Superior temporal gyrus (tissue), 1 donor: Measurements from ENCODE around the gene TECR.
"Not testable (repeated sequence)": the region's sequence is repeated elsewhere in the genome, so short reads cannot be mapped to it uniquely, and the experiment has no call there.

Source experiments
- DNase-seq: peaks from one replicate; pipeline ENCODE4 v3.0.0-alpha.2; 2016; ENCODE audit errors: extremely low spot score

The TECR gene

GRCh38 chr19:14540741-14541525 lies 11.5 kb downstream of the TECR start:
- no peak for DNase-seq

GRCh38 chr19:14541979-14542378 lies 12.6 kb downstream of the TECR start:
- DNase-seq, result not testable (repeated sequence)

- DNase-seq, result no peak
These were observed 13.4 kb downstream of the TECR start for GRCh38 chr19:14542711-14543328.

GRCh38 chr19:14544047-14544446 lies 14.7 kb downstream of the TECR start:
- no peak for DNase-seq

GRCh38 chr19:14544977-14545715 lies 15.8 kb downstream of the TECR start:
- DNase-seq, result peak; percentile 94

- no peak for DNase-seq
These were observed 16.3 kb downstream of the TECR start for GRCh38 chr19:14545716-14546082.

- no peak for DNase-seq
These were observed 20.9 kb downstream of the TECR start for GRCh38 chr19:14550201-14550754.

- peak; percentile 55 for DNase-seq
These were observed 22.0 kb downstream of the TECR start for GRCh38 chr19:14551134-14552005.

GRCh38 chr19:14552006-14552360 lies 22.6 kb downstream of the TECR start:
- not testable (repeated sequence) for DNase-seq

- DNase-seq, result no peak
These were observed 23.9 kb downstream of the TECR start for GRCh38 chr19:14553042-14553938.

- no peak for DNase-seq
These were observed 24.5 kb downstream of the TECR start for GRCh38 chr19:14553939-14554243.

- no peak for DNase-seq
These were observed 25.0 kb downstream of the TECR start for GRCh38 chr19:14554382-14554812.

- DNase-seq, result no peak
These were observed 26.7 kb downstream of the TECR start for GRCh38 chr19:14555918-14556661.

- peak; percentile 88 for DNase-seq
These were observed 27.3 kb downstream of the TECR start for GRCh38 chr19:14556662-14557188.

GRCh38 chr19:14558370-14559066 lies 29.1 kb downstream of the TECR start:
- DNase-seq, result no peak

GRCh38 chr19:14559916-14560775 lies 30.8 kb downstream of the TECR start:
- DNase-seq, result no peak

- DNase-seq, result no peak
These were observed 31.3 kb downstream of the TECR start for GRCh38 chr19:14560776-14561108.

GRCh38 chr19:14561249-14561648 lies 31.9 kb downstream of the TECR start:
- DNase-seq, result no peak
